ENCODE results near the gene COPS6. TPM values are rescaled to one million over a fixed set of nuclear protein-coding genes. Genes with fewer than 3 reads are reported as not detected.
"Not testable (repeated sequence)": the region's sequence is repeated elsewhere in the genome, so short reads cannot be mapped to it uniquely, and the experiment has no call there.

The COPS6 gene
- total RNA-seq, 5 donors from 2014 or later (not counting 1 experiment from before 2014, with no cell fraction given), result 67.1 to 71.1 (median 68.3) TPM

GRCh38 chr7:100126239-100126930 lies 37.6 kb downstream of the COPS6 start:
- CTCF ChIA-PET, result interaction anchor here in 1 of 2 donors (1.0 to 1.1 kb wide), 2 partner anchors 22 to 667 kb away, joined by 3 to 6 read pairs; partner anchors contain the start of gene LAMTOR4
- ATAC-seq (replicated peaks in 1 of 4), result no peak
- peak overlapping the region; percentile 82 to 91 for H3K4me3 ChIP-seq (ENCODE audit: control insufficient read depth in 1 of 2, extremely low read depth in 1 of 2, low read length in 1 of 2)
- peaks cover 7 to 52% of the 10 kb centered on the region in 2 experiments for H3K4me1 ChIP-seq (ENCODE audit: control insufficient read depth in 1 of 2, extremely low read depth in 1 of 2, insufficient read depth in 2 of 2, low read length in 2 of 2)
- Mint-ChIP-seq H3K27me3 (no peaks in the 10 kb centered on the region), H3K27ac (peak overlapping the region; percentile 100), H3K9me3 (no peaks in the 10 kb centered on the region), H3K36me3 (peaks cover 12% of the 10 kb centered on the region), H3K4me3 (peak overlapping the region; percentile 98 to 100 (median 100)), H3K4me1 (peaks cover 41 to 44% (median 42%) of the 10 kb centered on the region in 3 donors)
- peak overlapping the region; percentile 97 for H3K27ac ChIP-seq (ENCODE audit: low read length)
- peaks cover 0 to 13% of the 10 kb centered on the region in 2 donors for H3K36me3 ChIP-seq (ENCODE audit: control insufficient read depth in 2 of 2, extremely low read depth in 1 of 2, insufficient read depth in 1 of 2, low read length in 1 of 2)
- no peaks in the 10 kb centered on the region for H3K9me3 ChIP-seq
- POLR2A ChIA-PET, result interaction anchor here (0.6 to 0.9 kb wide), 5 partner anchors 26 to 653 kb away, joined by 3 to 13 read pairs (median 3); partner anchors contain the start of gene GPC2 (in 1 of the 2)
- no peaks in the 10 kb centered on the region for H3K27me3 ChIP-seq (replicated peaks in 1 of 2; ENCODE audit: control insufficient read depth in 2 of 2, extremely low read depth in 1 of 2, insufficient read depth in 2 of 2, low read length in 1 of 2)
- WGBS (ENCODE audit: insufficient coverage), result 5% methylated on average over 25 of the region's 29 CpGs
- DNase-seq, result no peak

DNA sequence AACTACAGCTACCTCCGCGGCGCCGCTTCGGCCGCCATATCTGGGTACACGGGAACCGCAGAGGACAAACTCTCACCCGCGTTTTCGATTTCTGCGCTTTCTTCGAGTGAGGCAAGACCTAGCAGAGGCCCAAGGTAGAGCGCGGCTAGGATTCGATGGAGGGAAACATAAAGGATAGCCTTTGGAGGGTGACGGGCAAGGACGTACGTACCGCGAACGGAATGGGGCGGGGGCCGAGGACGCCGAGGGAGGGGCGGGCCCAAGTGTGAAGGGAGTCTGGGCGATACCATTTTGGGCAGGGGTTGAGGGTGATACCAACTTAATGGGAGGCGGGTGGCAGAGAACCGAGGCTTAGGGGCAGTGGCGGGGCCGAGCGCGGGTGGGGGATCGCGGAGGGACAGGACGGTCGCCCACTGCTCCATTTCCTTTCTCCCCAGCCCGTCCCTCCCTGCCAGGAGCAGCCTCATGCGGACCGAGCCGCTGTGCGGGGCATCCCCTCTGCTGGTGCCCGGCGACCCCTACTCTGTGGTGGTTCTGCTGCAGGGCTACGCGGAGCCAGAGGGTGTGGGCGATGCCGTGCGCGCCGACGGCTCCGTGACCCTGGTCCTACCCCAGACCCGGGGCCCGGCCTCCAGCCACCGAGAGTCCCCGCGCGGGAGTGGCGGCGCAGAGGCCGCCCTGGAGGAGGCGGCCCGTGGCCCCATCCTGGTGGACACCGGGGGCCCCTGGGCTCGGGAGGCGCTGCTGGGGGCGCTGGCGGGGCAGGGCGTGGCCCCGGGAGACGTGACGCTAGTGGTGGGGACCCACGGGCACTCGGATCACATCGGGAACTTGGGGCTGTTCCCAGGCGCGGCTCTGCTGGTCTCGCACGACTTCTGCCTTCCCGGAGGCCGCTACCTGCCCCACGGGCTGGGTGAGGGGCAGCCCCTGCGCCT lies 38.4 kb downstream of the COPS6 start, which contains the start of gene MBLAC1:
Gene MBLAC1, plus strand, starts transcription at position 37 of the 935 bp plus-strand sequence. Its CDS starts 429 bp downstream, at position 466.
- H3K4me3 ChIP-seq (ENCODE audit: control insufficient read depth in 1 of 2, extremely low read depth in 1 of 2, low read length in 1 of 2), result peak within 1 kb of the TSS; percentile 82 to 91
- Mint-ChIP-seq H3K27ac (peak within 1 kb of the TSS; percentile 100), H3K4me1 (peaks cover 41 to 45% (median 42%) of the 10 kb centered on the region in 3 donors), H3K36me3 (peaks cover 12% of the 10 kb centered on the region), H3K27me3 (no peaks in the 10 kb centered on the region), H3K9me3 (no peaks in the 10 kb centered on the region), H3K4me3 (peak within 1 kb of the TSS; percentile 98 to 100 (median 100))
- CTCF ChIA-PET, result interaction anchor here in 1 of 2 donors (1.0 to 1.1 kb wide), 3 partner anchors 21 to 668 kb away, joined by 3 to 6 read pairs (median 4); partner anchors contain the start of gene LAMTOR4
- POLR2A ChIA-PET, result interaction anchor here (0.6 to 0.9 kb wide), 5 partner anchors 27 to 654 kb away, joined by 3 to 13 read pairs (median 3); partner anchors contain the start of gene GPC2 (in 1 of the 2)
- DNase-seq (peak; percentile 80 to 96 (median 89)), ATAC-seq (replicated peaks in 1 of 4) (peak; percentile 77 to 86 (median 80))
- H3K4me1 ChIP-seq (ENCODE audit: control insufficient read depth in 1 of 2, extremely low read depth in 1 of 2, insufficient read depth in 2 of 2, low read length in 2 of 2), result peaks cover 7 to 50% of the 10 kb centered on the region in 2 experiments
- under 1% methylated on average over 77 of the region's 85 CpGs for WGBS (ENCODE audit: insufficient coverage)
- peak within 1 kb of the TSS; percentile 97 for H3K27ac ChIP-seq (ENCODE audit: low read length)
- H3K9me3 ChIP-seq, result no peaks in the 10 kb centered on the region
- peaks cover 0 to 11% of the 10 kb centered on the region in 2 donors for H3K36me3 ChIP-seq (ENCODE audit: control insufficient read depth in 2 of 2, extremely low read depth in 1 of 2, insufficient read depth in 1 of 2, low read length in 1 of 2)
- no peaks in the 10 kb centered on the region for H3K27me3 ChIP-seq (replicated peaks in 1 of 2; ENCODE audit: control insufficient read depth in 2 of 2, extremely low read depth in 1 of 2, insufficient read depth in 2 of 2, low read length in 1 of 2)

- ATAC-seq (replicated peaks in 1 of 4) (no peak), DNase-seq (peak in 17 of 35 experiments; percentile 1 to 41 (median 15))
- Mint-ChIP-seq H3K4me3 (peak overlapping the region; percentile 78 to 100 (median 98)), H3K36me3 (peaks cover 6% of the 10 kb centered on the region), H3K4me1 (peaks cover 42 to 51% (median 45%) of the 10 kb centered on the region in 3 donors), H3K9me3 (no peaks in the 10 kb centered on the region), H3K27me3 (no peaks in the 10 kb centered on the region), H3K27ac (peak overlapping the region; percentile 77 to 82)
- Histone ChIP-seq H3K9me3 (no peaks in the 10 kb centered on the region), H3K4me1 (ENCODE audit: control insufficient read depth in 1 of 2, extremely low read depth in 1 of 2, insufficient read depth in 2 of 2, low read length in 2 of 2) (peaks cover 7 to 54% of the 10 kb centered on the region in 2 experiments), H3K27me3 (replicated peaks in 1 of 2; ENCODE audit: control insufficient read depth in 2 of 2, extremely low read depth in 1 of 2, insufficient read depth in 2 of 2, low read length in 1 of 2) (no peaks in the 10 kb centered on the region), H3K4me3 (ENCODE audit: control insufficient read depth in 1 of 2, extremely low read depth in 1 of 2, low read length in 1 of 2) (peak overlapping the region; percentile 82 to 91), H3K27ac (ENCODE audit: low read length) (peak overlapping the region; percentile 60), H3K36me3 (ENCODE audit: control insufficient read depth in 2 of 2, extremely low read depth in 1 of 2, insufficient read depth in 1 of 2, low read length in 1 of 2) (peaks cover 0 to 7% of the 10 kb centered on the region in 2 donors)
- 4% methylated on average over 34 of the region's 37 CpGs for WGBS (ENCODE audit: insufficient coverage)
- POLR2A ChIA-PET, result interaction anchor here (0.6 kb wide), 2 partner anchors 11 to 363 kb away, joined by 3 to 7 read pairs; no protein-coding TSS in a partner anchor
- CTCF ChIA-PET, result interaction anchor here (0.6 to 1.3 kb wide), 6 partner anchors 21 to 353 kb away, joined by 3 to 5 read pairs (median 4); partner anchors contain the start of gene LAMTOR4 (in 1 of the 2)
Observed at GRCh38 chr7:100127866-100128636, 39.3 kb downstream of the COPS6 start.

- Histone ChIP-seq H3K4me3 (ENCODE audit: control insufficient read depth in 1 of 2, extremely low read depth in 1 of 2, low read length in 1 of 2) (no peak overlapping the region), H3K27ac (ENCODE audit: low read length) (no peak overlapping the region), H3K36me3 (ENCODE audit: control insufficient read depth in 2 of 2, extremely low read depth in 1 of 2, insufficient read depth in 1 of 2, low read length in 1 of 2) (peaks cover 0 to 7% of the 10 kb centered on the region in 2 donors), H3K4me1 (ENCODE audit: control insufficient read depth in 1 of 2, extremely low read depth in 1 of 2, insufficient read depth in 2 of 2, low read length in 2 of 2) (peaks cover 7 to 54% of the 10 kb centered on the region in 2 experiments), H3K27me3 (replicated peaks in 1 of 2; ENCODE audit: control insufficient read depth in 2 of 2, extremely low read depth in 1 of 2, insufficient read depth in 2 of 2, low read length in 1 of 2) (no peaks in the 10 kb centered on the region), H3K9me3 (no peaks in the 10 kb centered on the region)
- ChIA-PET POLR2A (interaction anchor here (0.6 kb wide), 2 partner anchors 11 to 363 kb away, joined by 3 to 7 read pairs; no protein-coding TSS in a partner anchor), CTCF (interaction anchor here (0.6 to 1.3 kb wide), 6 partner anchors 20 to 352 kb away, joined by 3 to 5 read pairs (median 4); partner anchors contain the start of gene LAMTOR4 (in 1 of the 2))
- DNase-seq (no peak), ATAC-seq (replicated peaks in 1 of 4) (no peak)
- H3K4me3 Mint-ChIP-seq, result peak overlapping the region; percentile 78 to 100 (median 98)
- H3K27ac Mint-ChIP-seq, result peak overlapping the region in 1 of 2 donors; percentile 77
- H3K9me3 Mint-ChIP-seq, result no peaks in the 10 kb centered on the region
- H3K27me3 Mint-ChIP-seq, result no peaks in the 10 kb centered on the region
- WGBS (ENCODE audit: insufficient coverage), result no CpG with 5 or more reads among the region's 1 CpG
- H3K36me3 Mint-ChIP-seq, result peaks cover 6% of the 10 kb centered on the region
- peaks cover 42 to 51% (median 45%) of the 10 kb centered on the region in 3 donors for H3K4me1 Mint-ChIP-seq
Observed at GRCh38 chr7:100128637-100128963, 39.8 kb downstream of the COPS6 start.

- H3K9me3 ChIP-seq; H3K27ac Mint-ChIP-seq; H3K36me3 Mint-ChIP-seq; H3K4me3 ChIP-seq (ENCODE audit: control insufficient read depth in 1 of 2, extremely low read depth in 1 of 2, low read length in 1 of 2); ATAC-seq (replicated peaks in 1 of 4); H3K9me3 Mint-ChIP-seq; H3K27me3 ChIP-seq (replicated peaks in 1 of 2; ENCODE audit: control insufficient read depth in 2 of 2, extremely low read depth in 1 of 2, insufficient read depth in 2 of 2, low read length in 1 of 2); H3K27me3 Mint-ChIP-seq; H3K36me3 ChIP-seq (ENCODE audit: control insufficient read depth in 2 of 2, extremely low read depth in 1 of 2, insufficient read depth in 1 of 2, low read length in 1 of 2); DNase-seq; H3K27ac ChIP-seq (ENCODE audit: low read length): not testable (repeated sequence)
- ChIA-PET POLR2A (interaction anchor here in 1 of 2 donors (0.6 kb wide), 1 partner anchor 14 kb away, joined by 3 read pairs; no protein-coding TSS in a partner anchor), CTCF (interaction anchor here (0.6 to 1.2 kb wide), 8 partner anchors 10 to 136 kb away, joined by 3 to 13 read pairs (median 4); no protein-coding TSS in a partner anchor)
- Mint-ChIP-seq H3K4me3 (peak overlapping the region in 1 of 3 donors; percentile 25), H3K4me1 (peaks cover 30 to 43% (median 33%) of the 10 kb centered on the region in 3 donors)
- WGBS (ENCODE audit: insufficient coverage), result no CpG with 5 or more reads among the region's 1 CpG
- H3K4me1 ChIP-seq (ENCODE audit: control insufficient read depth in 1 of 2, extremely low read depth in 1 of 2, insufficient read depth in 2 of 2, low read length in 2 of 2), result peaks cover 7 to 44% of the 10 kb centered on the region in 2 experiments
Observed at GRCh38 chr7:100130220-100130607, 41.4 kb downstream of the COPS6 start.
